ENCODE data around the gene BLTP3A.
"Not testable (repeated sequence)": the region's sequence is repeated elsewhere in the genome, so short reads cannot be mapped to it uniquely, and the experiment has no call there.

Gene BLTP3A

GRCh38 chr6:34791164-34791700, 651 bp upstream of the BLTP3A start:
- DNase-seq = peak; percentile 40 to 74

- DNase-seq = peak in 1 of 2 experiments; percentile 29
Observed at GRCh38 chr6:34792605-34793500, 970 bp downstream of the BLTP3A start.

GRCh38 chr6:34793877-34794276, 2.0 kb downstream of the BLTP3A start:
- DNase-seq = no peak

GRCh38 chr6:34795836-34796425, 4.0 kb downstream of the BLTP3A start:
- DNase-seq = no peak

GRCh38 chr6:34798057-34798456, 6.2 kb downstream of the BLTP3A start:
- DNase-seq = no peak

- no peak for DNase-seq
Observed at GRCh38 chr6:34799547-34799946, 7.7 kb downstream of the BLTP3A start.

- no peak for DNase-seq
Observed at GRCh38 chr6:34804543-34804942, 12.7 kb downstream of the BLTP3A start.

- DNase-seq = not testable (repeated sequence)
Observed at GRCh38 chr6:34805074-34805473, 13.2 kb downstream of the BLTP3A start.

- DNase-seq = no peak
Observed at GRCh38 chr6:34806738-34807453, 15.0 kb downstream of the BLTP3A start.

GRCh38 chr6:34808473-34808872, 16.6 kb downstream of the BLTP3A start:
- DNase-seq = not testable (repeated sequence)

GRCh38 chr6:34809419-34809818, 17.5 kb downstream of the BLTP3A start:
- not testable (repeated sequence) for DNase-seq

GRCh38 chr6:34810017-34810882, 18.4 kb downstream of the BLTP3A start:
- no peak for DNase-seq

- no peak for DNase-seq
Observed at GRCh38 chr6:34810936-34811632, 19.2 kb downstream of the BLTP3A start.

GRCh38 chr6:34813028-34813713, 21.3 kb downstream of the BLTP3A start:
- peak; percentile 64 to 80 for DNase-seq

- DNase-seq = no peak
Observed at GRCh38 chr6:34816635-34817301, 24.9 kb downstream of the BLTP3A start.

GRCh38 chr6:34817446-34817845, 25.6 kb downstream of the BLTP3A start:
- DNase-seq = no peak

- not testable (repeated sequence) for DNase-seq
Observed at GRCh38 chr6:34818872-34819570, 27.1 kb downstream of the BLTP3A start.

GRCh38 chr6:34819571-34820480, 27.9 kb downstream of the BLTP3A start:
- DNase-seq = no peak

GRCh38 chr6:34829137-34829536, 37.3 kb downstream of the BLTP3A start:
- no peak for DNase-seq

Data from NCI-H524 (cell line).